Measurements from ENCODE around the gene CEP128.

CEP128 gene

GRCh38 chr14:80455031-80455430 lies 486.5 kb downstream of the CEP128 start:
- Histone ChIP-seq H3K9me3 (ENCODE audit: control insufficient read depth, insufficient read depth, low read depth, low read length) (peaks cover 23% of the 10 kb centered on the region), H3K27me3 (ENCODE audit: control insufficient read depth, insufficient read depth, low read length) (no peaks in the 10 kb centered on the region), H3K36me3 (ENCODE audit: control insufficient read depth, insufficient read depth, low read length) (no peaks in the 10 kb centered on the region), H3K9ac (ENCODE audit: low read length) (no peak overlapping the region), H3K4me1 (ENCODE audit: control insufficient read depth, insufficient read depth, low read length) (no peaks in the 10 kb centered on the region), H3K27ac (ENCODE audit: low read depth, low read length) (no peak overlapping the region), H3K4me3 (ENCODE audit: low read depth, low read length) (no peak overlapping the region)

- no peak overlapping the region for H3K27ac ChIP-seq (ENCODE audit: low read depth, low read length)
- H3K9me3 ChIP-seq (ENCODE audit: control insufficient read depth, insufficient read depth, low read depth, low read length): peaks cover 26% of the 10 kb centered on the region
- H3K27me3 ChIP-seq (ENCODE audit: control insufficient read depth, insufficient read depth, low read length): no peaks in the 10 kb centered on the region
- peaks cover 4% of the 10 kb centered on the region for H3K4me1 ChIP-seq (ENCODE audit: control insufficient read depth, insufficient read depth, low read length)
- H3K4me3 ChIP-seq (ENCODE audit: low read depth, low read length): no peak overlapping the region
- no peak overlapping the region for H3K9ac ChIP-seq (ENCODE audit: low read length)
- H3K36me3 ChIP-seq (ENCODE audit: control insufficient read depth, insufficient read depth, low read length): no peaks in the 10 kb centered on the region
Measured at GRCh38 chr14:80448267-80448666, 493.3 kb downstream of the CEP128 start.

DNA sequence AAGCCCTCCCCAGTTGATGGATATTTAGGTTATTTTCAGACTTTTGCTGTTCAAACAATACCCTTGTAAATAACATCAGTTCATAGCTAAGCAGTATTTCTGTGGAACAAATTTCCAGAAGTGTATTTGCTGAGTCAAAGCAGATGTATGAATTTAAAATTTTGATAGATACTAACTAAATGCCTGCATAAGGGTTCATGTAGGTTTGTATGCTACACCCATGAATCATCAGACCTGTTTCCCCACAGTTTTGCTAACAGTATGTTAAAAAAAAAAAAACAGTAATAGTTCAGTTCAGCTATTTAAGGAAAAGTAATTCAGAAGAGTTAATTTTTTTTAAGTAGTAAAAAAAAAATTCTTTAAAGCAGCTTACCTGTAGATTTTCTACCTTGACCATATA lies 494.1 kb downstream of the CEP128 start:
- H3K4me3 ChIP-seq (ENCODE audit: low read depth, low read length): no peak overlapping the region
- H3K9me3 ChIP-seq (ENCODE audit: control insufficient read depth, insufficient read depth, low read depth, low read length): peaks cover 26% of the 10 kb centered on the region
- H3K9ac ChIP-seq (ENCODE audit: low read length): no peak overlapping the region
- no peaks in the 10 kb centered on the region for H3K36me3 ChIP-seq (ENCODE audit: control insufficient read depth, insufficient read depth, low read length)
- H3K27me3 ChIP-seq (ENCODE audit: control insufficient read depth, insufficient read depth, low read length): no peaks in the 10 kb centered on the region
- no peak overlapping the region for H3K27ac ChIP-seq (ENCODE audit: low read depth, low read length)
- peaks cover 4% of the 10 kb centered on the region for H3K4me1 ChIP-seq (ENCODE audit: control insufficient read depth, insufficient read depth, low read length)
